AML-193 (cell line): ENCODE measurements around the gene PLBD2.

Experiments used
- DNase-seq, 2 experiments: peaks; one replicate each; lab custom pipeline; 2025; lab: John Stamatoyannopoulos, UW

Gene PLBD2

GRCh38 chr12:113369391-113369985, 11.1 kb downstream of the PLBD2 start:
- no peak for DNase-seq

GRCh38 chr12:113370923-113371682, 12.7 kb downstream of the PLBD2 start:
- DNase-seq = no peak

- DNase-seq = no peak
Measured at GRCh38 chr12:113371808-113372207, 13.4 kb downstream of the PLBD2 start.

- DNase-seq = no peak
Measured at GRCh38 chr12:113372371-113372770, 14.0 kb downstream of the PLBD2 start.

- no peak for DNase-seq
Measured at GRCh38 chr12:113373440-113373839, 15.1 kb downstream of the PLBD2 start.

- no peak for DNase-seq
Measured at GRCh38 chr12:113373969-113374368, 15.6 kb downstream of the PLBD2 start.

- DNase-seq = no peak
Measured at GRCh38 chr12:113374823-113375428, 16.5 kb downstream of the PLBD2 start.

GRCh38 chr12:113378291-113378690, 19.9 kb downstream of the PLBD2 start:
- DNase-seq = no peak

- DNase-seq = no peak
Measured at GRCh38 chr12:113381220-113381619, 22.8 kb downstream of the PLBD2 start.

GRCh38 chr12:113382206-113382605, 23.8 kb downstream of the PLBD2 start:
- DNase-seq = no peak

GRCh38 chr12:113384778-113385177, 26.4 kb downstream of the PLBD2 start:
- DNase-seq = no peak

- no peak for DNase-seq
Measured at GRCh38 chr12:113385282-113385882, 27.0 kb downstream of the PLBD2 start.

- no peak for DNase-seq
Measured at GRCh38 chr12:113386866-113387566, 28.6 kb downstream of the PLBD2 start.

- no peak for DNase-seq
Measured at GRCh38 chr12:113387631-113388030, 29.2 kb downstream of the PLBD2 start.

- DNase-seq = no peak
Measured at GRCh38 chr12:113388351-113388750, 30.0 kb downstream of the PLBD2 start.

- DNase-seq = no peak
Measured at GRCh38 chr12:113390064-113391043, 32.0 kb downstream of the PLBD2 start.

GRCh38 chr12:113391145-113391544, 32.8 kb downstream of the PLBD2 start:
- DNase-seq = no peak

- no peak for DNase-seq
Measured at GRCh38 chr12:113391650-113392337, 33.4 kb downstream of the PLBD2 start.

GRCh38 chr12:113392520-113392919, 34.1 kb downstream of the PLBD2 start:
- DNase-seq = no peak

GRCh38 chr12:113392988-113393579, 34.7 kb downstream of the PLBD2 start:
- DNase-seq = no peak
